Heart right ventricle (tissue), 16 donors: ENCODE data around the gene SLC35B3. TPM values are rescaled to one million over a fixed set of nuclear protein-coding genes. Genes with fewer than 3 reads are reported as not detected.
A peak's percentile ranks its signal among the peaks of the same experiment; 100 is the strongest.

Experiments
- ATAC-seq, 8 donors: fragments of 200-7000 bp; cut with Tn5 transposase; one replicate each; pipeline ENCODE4 v1.9.1; 2020; ENCODE audit warnings: mild to moderate bottlenecking in 8 of 8, moderate library complexity in 8 of 8, moderate number of reproducible peaks in 1 of 8
- DNase-seq, 2 donors: peaks; one replicate each; pipeline ENCODE4 v3.0.0-alpha.2; 2020
- H3K27ac ChIP-seq, 10 donors: fragments of 200-600 bp; sonication (generic) in 2 of 10; one replicate each; pipeline versions ENCODE4 v1.5.0 to v1.8.0; 2020 to 2022; ENCODE audit warnings: mild to moderate bottlenecking in 3 of 10
- H3K27me3 ChIP-seq, 7 donors: fragments of 200-600 bp; one replicate each; pipeline ENCODE4 v1.8.0; 2021 to 2022; ENCODE audit warnings: mild to moderate bottlenecking in 2 of 7
- H3K36me3 ChIP-seq, 9 donors: fragments of 200-600 bp; sonication (generic) in 1 of 9; one replicate each; pipeline versions ENCODE4 v1.5.0 to v1.8.0; 2020 to 2022; ENCODE audit warnings: mild to moderate bottlenecking in 2 of 9
- H3K4me1 ChIP-seq, 9 donors: fragments of 200-600 bp; sonication (generic) in 1 of 9; one replicate each; pipeline versions ENCODE4 v1.5.0 to v1.8.0; 2020 to 2022; ENCODE audit warnings: mild to moderate bottlenecking in 4 of 9
- H3K4me3 ChIP-seq, 10 donors: fragments of 200-600 bp; sonication (generic) in 2 of 10; one replicate each; pipeline versions ENCODE4 v1.5.0 to v1.8.0; 2020 to 2022; ENCODE audit warnings: mild to moderate bottlenecking in 7 of 10, moderate library complexity in 2 of 10
- H3K9me3 ChIP-seq, 11 donors: fragments of 200-600 bp in 10 of 11; sonication (generic) in 2 of 11; one replicate each; pipeline versions ENCODE4 v1.5.0 to v1.8.0; 2013 to 2022; ENCODE audit warnings: mild to moderate bottlenecking in 2 of 11, control low read depth in 1 of 11, moderate library complexity in 1 of 11
- CTCF ChIP-seq, 9 donors: fragments of 200-600 bp; sonication (generic) in 2 of 9; IDR thresholded peaks; one replicate each; pipeline versions ENCODE4 v1.5.0 to v1.8.0; 2021 to 2022; ENCODE audit warnings: antibody characterized with exemption in 9 of 9, mild to moderate bottlenecking in 5 of 9, moderate library complexity in 1 of 9
- WGBS, 2 donors: extraction: QIAGEN DNeasy Blood & Tissue Kit; methylation state at CpG; one replicate each; pipeline ENCODE4 v1.1.7; 2013; ENCODE audit warnings: inconsistent platforms in 1 of 2; 5-methylcytosine and 5-hydroxymethylcytosine counted together
- intact Hi-C, 10 donors: fragments of 100-400 bp; cut with DNase I; formaldehyde crosslinking; loops; one replicate each; pipeline versions ENCODE4 v1.11.1 to v1.14.2; 2022
- long read RNA-seq, 3 donors: library from polyadenylated mRNA; unstranded; transcript quantifications; one replicate each; pipeline ENCODE4 v2.0.0, GENCODE V29; 2020 to 2021
- polyA plus RNA-seq, 2 donors: library from polyadenylated mRNA; stranded (reverse); fragments of 200-250 nt; gene quantifications; one replicate each; pipeline ENCODE4 v1.2.3, GENCODE V29; 2013
- total RNA-seq, 10 donors: library from RNA; stranded (reverse); fragmentation: NEBNext Ultra II Directional in 3 of 10; extraction: Animal tissue kit (Norgen Biotek cat#: 25700) in 3 of 10; gene quantifications; one replicate each; pipeline versions ENCODE4 v1.2.1 to v1.2.4, GENCODE V29; 2021 to 2023
- donor health status: Arrhythmogenic right ventricular cardiomyopathy.
- donor health status: ischemic (EF 13 %, LVEDD 7.1; RV severe dilation, severe dysfunction).
- donor health status: healthy with polysubstance abuse.
- donor health status: DM: no; HTN: yes; CAD: no.
- donor health status: DM: no; HTN: no; CAD: no.
- donor health status: ischemic (EF 25% LVEDD 6.9; RV normal size, moderate dysfunction).
- donor health status: ischemic (EF 25% LVEDD 5.7; RV mildly dilated, moderate dysfunction).
- donor health status: healthy.
- donor health status: DM: yes; HTN: yes; CAD: no.
- donor health status: Ischemic cardiomyopathy.
- donor health status: ischemic (EF 35%, LVEDD 5.7; RV mildly dilated, moderate dysfunction).
- donor health status: nonischemic (EF 11% LVEDD 7.7; RV severe dilation, severe dysfunction).
- donor health status: DM: yes; HTN: yes; CAD: no.
- donor health status: PGD.
- donor health status: ischemic (EF 29% LVEDD 5.4; RV normal size, mild dysfunction).
- donor health status: nonischemic (EF 23%, LVEDD 6.1; RV moderate dilation, normal function).

Gene SLC35B3
- 1 to 10 TPM; 4.5 to 8.6 (median 5.7) TPM for total RNA-seq
- polyA plus RNA-seq: 10 to 100 TPM in 1 of 2 donors, 1 to 10 TPM in 1; 6.4 to 19.9 TPM
- long read RNA-seq, donor 1, partial matches to known transcripts: 0 of 12 reads
- long read RNA-seq, donor 1, other reads (novel, unspliced or antisense): 8 of 12 reads
- long read RNA-seq, donor 2, partial matches to known transcripts: 1 of 8 reads
- long read RNA-seq, donor 2, other reads (novel, unspliced or antisense): 5 of 8 reads
- long read RNA-seq, donor 3, partial matches to known transcripts: 1 of 15 reads
- long read RNA-seq, donor 3, other reads (novel, unspliced or antisense): 10 of 15 reads

- peaks cover 0 to 38% (median 24%) of the 10 kb centered on the region in 9 donors for H3K4me1 ChIP-seq
- H3K9me3 ChIP-seq: no peaks in the 10 kb centered on the region
- peaks cover 0 to 16% (median 0%) of the 10 kb centered on the region in 9 donors for H3K36me3 ChIP-seq
- intact Hi-C loops: no loop called here
- ATAC-seq (peak; percentile 100), DNase-seq (peak; percentile 95 to 99)
- H3K4me3 ChIP-seq: peak within 1 kb of the TSS; percentile 68 to 95 (median 84)
- H3K27me3 ChIP-seq: no peaks in the 10 kb centered on the region
- H3K27ac ChIP-seq: peak within 1 kb of the TSS; percentile 4 to 96 (median 90)
- TF ChIP-seq CTCF (IDR thresholded peaks at IDR 0.05): no peak
- WGBS, 2 donors: 1% methylated on average over 62 of the region's 62 CpGs
Observed at GRCh38 chr6:8435093-8435844, at the start of gene SLC35B3. Gene SLC35B3 (minus strand): TSS chr6:8435545.

- Histone ChIP-seq H3K4me1 (no peaks in the 10 kb centered on the region), H3K9me3 (peaks cover 0 to 16% (median 0%) of the 10 kb centered on the region in 11 donors), H3K4me3 (no peak overlapping the region), H3K27me3 (no peaks in the 10 kb centered on the region), H3K36me3 (no peaks in the 10 kb centered on the region), H3K27ac (no peak overlapping the region)
- intact Hi-C loops: no loop called here
- WGBS, 2 donors: 53 to 67% methylated on average over 1 of the region's 1 CpG
- no peak for TF ChIP-seq CTCF (IDR thresholded peaks at IDR 0.05)
- ATAC-seq (no peak), DNase-seq (no peak)
Observed at GRCh38 chr6:8483650-8484049, 48.3 kb upstream of the SLC35B3 start.

GRCh38 chr6:8481727-8482126 lies 46.4 kb upstream of the SLC35B3 start:
- Histone ChIP-seq H3K27ac (no peak overlapping the region), H3K4me1 (no peaks in the 10 kb centered on the region), H3K36me3 (no peaks in the 10 kb centered on the region), H3K27me3 (no peaks in the 10 kb centered on the region), H3K9me3 (peaks cover 0 to 29% (median 0%) of the 10 kb centered on the region in 11 donors), H3K4me3 (no peak overlapping the region)
- intact Hi-C loops: no loop called here
- 32 to 50% methylated on average over 2 of the region's 2 CpGs for WGBS, 2 donors
- TF ChIP-seq CTCF (IDR thresholded peaks at IDR 0.05): peak in 1 of 9 donors; percentile 15
- DNase-seq: no peak
- ATAC-seq: no peak

GRCh38 chr6:8478418-8478817 lies 43.1 kb upstream of the SLC35B3 start:
- intact Hi-C loops: no loop called here
- H3K4me1 ChIP-seq: no peaks in the 10 kb centered on the region
- no peak for TF ChIP-seq CTCF (IDR thresholded peaks at IDR 0.05)
- H3K36me3 ChIP-seq: no peaks in the 10 kb centered on the region
- ATAC-seq (no peak), DNase-seq (no peak)
- no peak overlapping the region for H3K27ac ChIP-seq
- H3K27me3 ChIP-seq: no peaks in the 10 kb centered on the region
- WGBS, 2 donors: 69 to 81% methylated on average over 1 of the region's 1 CpG
- peaks cover 0 to 32% (median 0%) of the 10 kb centered on the region in 11 donors for H3K9me3 ChIP-seq
- no peak overlapping the region for H3K4me3 ChIP-seq
